GM21360 (cell line): ENCODE measurements around the gene TOM1L2.
"Not testable (repeated sequence)": the region's sequence is repeated elsewhere in the genome, so short reads cannot be mapped to it uniquely, and the experiment has no call there.

Source experiments
- ATAC-seq: cut with Tn5 transposase; IDR thresholded peaks from one replicate; pipeline ENCODE4 v1.9.1; 2021; ENCODE audit warnings: mild to moderate bottlenecking, moderate library complexity; ENCODE audit not compliant: unreplicated experiment

TOM1L2 gene

GRCh38 chr17:17995887-17996286 lies 23.7 kb upstream of the TOM1L2 start:
- ATAC-seq, result not testable (repeated sequence)

- no peak for ATAC-seq
These were observed 22.3 kb upstream of the TOM1L2 start for GRCh38 chr17:17994271-17995069.

GRCh38 chr17:17993852-17994251 lies 21.7 kb upstream of the TOM1L2 start:
- no peak for ATAC-seq

- no peak for ATAC-seq
These were observed 21.2 kb upstream of the TOM1L2 start for GRCh38 chr17:17993366-17993765.

GRCh38 chr17:17990282-17990681 lies 18.1 kb upstream of the TOM1L2 start:
- no peak for ATAC-seq

- no peak for ATAC-seq
These were observed 17.4 kb upstream of the TOM1L2 start for GRCh38 chr17:17989618-17990017.

- ATAC-seq, result no peak
These were observed 16.9 kb upstream of the TOM1L2 start for GRCh38 chr17:17989081-17989480.

- no peak for ATAC-seq
These were observed 16.3 kb upstream of the TOM1L2 start for GRCh38 chr17:17988427-17988945.

- ATAC-seq, result no peak
These were observed 15.7 kb upstream of the TOM1L2 start for GRCh38 chr17:17987901-17988300.

- ATAC-seq, result no peak
These were observed 15.1 kb upstream of the TOM1L2 start for GRCh38 chr17:17987187-17987896.

GRCh38 chr17:17985555-17985954 lies 13.4 kb upstream of the TOM1L2 start:
- ATAC-seq, result no peak

- ATAC-seq, result no peak
These were observed 13.0 kb upstream of the TOM1L2 start for GRCh38 chr17:17985153-17985552.

- no peak for ATAC-seq
These were observed 11.6 kb upstream of the TOM1L2 start for GRCh38 chr17:17983776-17984175.

- ATAC-seq, result no peak
These were observed 11.2 kb upstream of the TOM1L2 start for GRCh38 chr17:17983376-17983775.

GRCh38 chr17:17982801-17983200 lies 10.6 kb upstream of the TOM1L2 start:
- no peak for ATAC-seq

- ATAC-seq, result no peak
These were observed 9.1 kb upstream of the TOM1L2 start for GRCh38 chr17:17981330-17981729.

GRCh38 chr17:17979778-17980177 lies 7.6 kb upstream of the TOM1L2 start:
- ATAC-seq, result no peak

GRCh38 chr17:17978481-17979424 lies 6.6 kb upstream of the TOM1L2 start:
- ATAC-seq, result no peak

- ATAC-seq, result no peak
These were observed 4.9 kb upstream of the TOM1L2 start for GRCh38 chr17:17976931-17977570.

- no peak for ATAC-seq
These were observed 3.2 kb upstream of the TOM1L2 start for GRCh38 chr17:17975436-17975835.

- no peak for ATAC-seq
These were observed 703 bp upstream of the TOM1L2 start for GRCh38 chr17:17972952-17973254.
